HEK293 (cell line): ENCODE measurements around the gene ANTKMT.

Experiments
- CTCF ChIP-seq: fragments of 450-650 bp; formaldehyde crosslinking; IDR thresholded peaks from 2 replicates; pipeline ENCODE4 v1.5.1; 2016; ENCODE audit warnings: missing biosample characterization, missing genetic modification characterization
- ELK4 ChIP-seq: IDR thresholded peaks from 2 replicates; pipeline ENCODE4 v1.6.1; 2011; ENCODE audit warnings: mild to moderate bottlenecking, low read depth, low read length, borderline replicate concordance
- HIC1 ChIP-seq: fragments of 450-650 bp; formaldehyde crosslinking; IDR thresholded peaks from 2 replicates; pipeline ENCODE4 v1.5.1; 2016; ENCODE audit warnings: missing biosample characterization, missing genetic modification characterization
- PRDM4 ChIP-seq: fragments of 450-650 bp; formaldehyde crosslinking; IDR thresholded peaks from 2 replicates; pipeline ENCODE4 v1.5.1; 2017; ENCODE audit warnings: missing biosample characterization, missing genetic modification characterization
- SP2 ChIP-seq: fragments of 450-650 bp; formaldehyde crosslinking; IDR thresholded peaks from 2 replicates; pipeline ENCODE4 v1.5.1; 2016; ENCODE audit warnings: missing biosample characterization, missing genetic modification characterization
- ZNF121 ChIP-seq: fragments of 450-650 bp; formaldehyde crosslinking; IDR thresholded peaks from 2 replicates; pipeline ENCODE4 v1.5.1; 2016; ENCODE audit warnings: missing biosample characterization, missing genetic modification characterization
- ZNF394 ChIP-seq: fragments of 450-650 bp; formaldehyde crosslinking; IDR thresholded peaks from 2 replicates; pipeline ENCODE4 v1.5.1; 2016; ENCODE audit warnings: missing biosample characterization, missing genetic modification characterization, mild to moderate bottlenecking, moderate library complexity, borderline replicate concordance
- ZNF747 ChIP-seq: fragments of 450-650 bp; formaldehyde crosslinking; IDR thresholded peaks from 2 replicates; pipeline ENCODE4 v1.5.1; 2016; ENCODE audit warnings: missing biosample characterization, missing genetic modification characterization

- TF ChIP-seq SP2 (no peak), CTCF (no peak), ZNF747 (no peak), ELK4 (no peak), HIC1 (tag by site-specific recombination) (no peak), ZNF394 (tag by site-specific recombination) (no peak), ZNF121 (tag by site-specific recombination) (no peak), PRDM4 (tag by site-specific recombination) (no peak)
Observed at GRCh38 chr16:769934-770333, 49.0 kb downstream of the ANTKMT start.
